ENCODE measurements around the gene ZC3HAV1L.

DNA sequence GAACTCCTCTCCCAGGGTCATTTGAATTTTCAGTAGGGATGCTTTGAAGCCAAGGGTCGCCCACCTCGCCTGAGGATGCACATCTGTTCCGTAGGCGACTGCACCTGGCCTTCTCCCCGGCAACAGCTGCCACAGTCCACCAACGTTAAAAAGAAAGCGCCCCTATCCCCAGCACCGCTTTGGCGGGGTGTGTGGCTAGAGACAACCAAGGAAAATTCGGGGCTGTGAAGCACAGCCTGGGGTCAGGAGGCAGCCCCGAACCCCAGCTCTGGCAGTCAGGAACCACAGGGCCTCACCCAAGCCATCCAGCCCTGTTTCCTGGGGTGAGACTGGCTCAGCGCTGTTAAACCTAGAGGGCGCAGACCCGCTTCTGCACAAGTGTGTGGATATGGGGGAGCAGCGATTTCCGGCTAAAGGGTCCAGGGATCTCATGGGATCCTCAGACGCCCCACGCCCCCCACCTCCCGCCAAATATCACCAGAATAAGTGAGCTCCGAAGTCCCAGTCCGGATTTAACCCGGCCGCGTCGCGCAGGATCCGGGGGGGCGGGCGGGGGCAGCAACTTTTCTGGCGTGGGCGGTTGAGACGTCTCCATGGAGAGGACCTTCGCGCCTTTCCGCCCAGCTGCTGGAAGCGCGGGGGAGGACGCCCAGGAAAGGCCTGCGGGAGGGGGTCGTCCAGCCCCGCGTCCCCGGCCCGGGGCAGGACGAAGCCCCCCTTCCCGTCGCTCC, 822 bp downstream of the ZC3HAV1L start:
- TF ChIP-seq RFX5 (IDR thresholded peaks at IDR 0.05) (no peak), CEBPB (IDR thresholded peaks at IDR 0.05) (no peak), CHD2 (IDR thresholded peaks at IDR 0.05; ENCODE audit: low read length, partially characterized antibody) (no peak), ZFP36 (IDR thresholded peaks at IDR 0.05; ENCODE audit: borderline replicate concordance, partially characterized antibody) (no peak), ESRRA (IDR thresholded peaks at IDR 0.05; ENCODE audit: borderline replicate concordance, low read length) (no peak), SMC3 (IDR thresholded peaks at IDR 0.05) (no peak), JUNB (IDR thresholded peaks at IDR 0.05) (no peak), NR3C1 (IDR thresholded peaks at IDR 0.05) (no peak), HDAC2 (IDR thresholded peaks at IDR 0.05) (no peak)
- TF ChIP-seq, protein P1, sequence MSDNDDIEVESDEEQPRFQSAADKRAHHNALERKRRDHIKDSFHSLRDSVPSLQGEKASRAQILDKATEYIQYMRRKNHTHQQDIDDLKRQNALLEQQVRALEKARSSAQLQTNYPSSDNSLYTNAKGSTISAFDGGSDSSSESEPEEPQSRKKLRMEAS (IDR thresholded peaks at IDR 0.05): no peak
- TF ChIP-seq, protein P2, sequence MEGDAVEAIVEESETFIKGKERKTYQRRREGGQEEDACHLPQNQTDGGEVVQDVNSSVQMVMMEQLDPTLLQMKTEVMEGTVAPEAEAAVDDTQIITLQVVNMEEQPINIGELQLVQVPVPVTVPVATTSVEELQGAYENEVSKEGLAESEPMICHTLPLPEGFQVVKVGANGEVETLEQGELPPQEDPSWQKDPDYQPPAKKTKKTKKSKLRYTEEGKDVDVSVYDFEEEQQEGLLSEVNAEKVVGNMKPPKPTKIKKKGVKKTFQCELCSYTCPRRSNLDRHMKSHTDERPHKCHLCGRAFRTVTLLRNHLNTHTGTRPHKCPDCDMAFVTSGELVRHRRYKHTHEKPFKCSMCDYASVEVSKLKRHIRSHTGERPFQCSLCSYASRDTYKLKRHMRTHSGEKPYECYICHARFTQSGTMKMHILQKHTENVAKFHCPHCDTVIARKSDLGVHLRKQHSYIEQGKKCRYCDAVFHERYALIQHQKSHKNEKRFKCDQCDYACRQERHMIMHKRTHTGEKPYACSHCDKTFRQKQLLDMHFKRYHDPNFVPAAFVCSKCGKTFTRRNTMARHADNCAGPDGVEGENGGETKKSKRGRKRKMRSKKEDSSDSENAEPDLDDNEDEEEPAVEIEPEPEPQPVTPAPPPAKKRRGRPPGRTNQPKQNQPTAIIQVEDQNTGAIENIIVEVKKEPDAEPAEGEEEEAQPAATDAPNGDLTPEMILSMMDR (IDR thresholded peaks at IDR 0.05): 0 out of 3 replicates have a peak, but pooled peaks have one; percentile 20
